ENCODE measurements around the gene MCRS1. TPM values are rescaled to one million over a fixed set of nuclear protein-coding genes. Genes with fewer than 3 reads are reported as not detected.

Gene MCRS1
- total and polyA plus RNA-seq, 2 experiments from 2014 or later, result 105 to 139 TPM

- no peak for TF ChIP-seq ETS1 (IDR thresholded peaks at IDR 0.05)
- no peak for TF ChIP-seq CREB1 (CRISPR knock-in tag; IDR thresholded peaks at IDR 0.05; ENCODE audit: low read depth)
- no peak for TF ChIP-seq CTCF (conservative IDR thresholded peaks at IDR 0.05; ENCODE audit: low read depth in 2 of 2)
- no peak for TF ChIP-seq REST (IDR thresholded peaks at IDR 0.05; ENCODE audit: unreplicated experiment)
Observed at GRCh38 chr12:49540229-49541139, 27.5 kb downstream of the MCRS1 start (continued).

GRCh38 chr12:49539406-49540228 is 28.3 kb downstream of the MCRS1 start:
- H3K4me3 Mint-ChIP-seq, result peak overlapping the region; percentile 57
- no peak for ATAC-seq
- TF ChIP-seq NANOG (IDR thresholded peaks at IDR 0.05; ENCODE audit: borderline replicate concordance) (no peak), CTCF (conservative IDR thresholded peaks at IDR 0.05; ENCODE audit: low read depth in 2 of 2) (no peak)

More at GRCh38 chr12:49539406-49540228, 28.3 kb downstream of the MCRS1 start:
- DNase-seq (ENCODE audit: low spot score), result no peak
- Mint-ChIP-seq H3K27ac (no peak overlapping the region), H3K27me3 (ENCODE audit: insufficient read depth, low read depth, poor library complexity) (peaks cover 91% of the 10 kb centered on the region), H3K36me3 (ENCODE audit: low read depth) (no peaks in the 10 kb centered on the region; the same call in 2 of the 3 replicates), H3K4me1 (peaks cover 39% of the 10 kb centered on the region), H3K9me3 (no peaks in the 10 kb centered on the region; the same call in 1 of the 3 replicates)
- peaks cover 100% of the 10 kb centered on the region for H3K27me3 ChIP-seq (ENCODE audit: insufficient read depth)
- H3K79me2 ChIP-seq (replicated peaks; ENCODE audit: insufficient read depth), result no peaks in the 10 kb centered on the region
- no peak overlapping the region for H3K27ac ChIP-seq (ENCODE audit: low read depth)
- H3K36me3 ChIP-seq (ENCODE audit: insufficient read depth), result no peaks in the 10 kb centered on the region; the same call in 1 of the 2 replicates
- H3F3A ChIP-seq (replicated peaks; ENCODE audit: low read depth), result no peaks in the 10 kb centered on the region
- 0 out of 2 replicates have a peak overlapping the region, but pooled peaks have one; percentile 47 for H2AFZ ChIP-seq
- H3K4me1 ChIP-seq (ENCODE audit: insufficient read depth), result peaks cover 18% of the 10 kb centered on the region
- peaks cover 4% of the 10 kb centered on the region; the same call in 1 of the 2 replicates for H4K20me1 ChIP-seq (replicated peaks; ENCODE audit: insufficient read depth)
- H3K9me2 ChIP-seq (ENCODE audit: insufficient read depth), result no peaks in the 10 kb centered on the region
- H3K4me2 ChIP-seq, result peak overlapping the region; percentile 55; the same call in 1 of the 2 replicates
- peak overlapping the region; percentile 43; the same call in 1 of the 2 replicates for H3K4me3 ChIP-seq
